ENCODE measurements around the gene SLC2A11. TPM values are rescaled to one million over a fixed set of nuclear protein-coding genes. Genes with fewer than 3 reads are reported as not detected.
"Not testable (repeated sequence)": the region's sequence is repeated elsewhere in the genome, so short reads cannot be mapped to it uniquely, and the experiment has no call there.

The SLC2A11 gene
- total RNA-seq, 1 experiment from 2014 or later: 20.6 TPM

DNA sequence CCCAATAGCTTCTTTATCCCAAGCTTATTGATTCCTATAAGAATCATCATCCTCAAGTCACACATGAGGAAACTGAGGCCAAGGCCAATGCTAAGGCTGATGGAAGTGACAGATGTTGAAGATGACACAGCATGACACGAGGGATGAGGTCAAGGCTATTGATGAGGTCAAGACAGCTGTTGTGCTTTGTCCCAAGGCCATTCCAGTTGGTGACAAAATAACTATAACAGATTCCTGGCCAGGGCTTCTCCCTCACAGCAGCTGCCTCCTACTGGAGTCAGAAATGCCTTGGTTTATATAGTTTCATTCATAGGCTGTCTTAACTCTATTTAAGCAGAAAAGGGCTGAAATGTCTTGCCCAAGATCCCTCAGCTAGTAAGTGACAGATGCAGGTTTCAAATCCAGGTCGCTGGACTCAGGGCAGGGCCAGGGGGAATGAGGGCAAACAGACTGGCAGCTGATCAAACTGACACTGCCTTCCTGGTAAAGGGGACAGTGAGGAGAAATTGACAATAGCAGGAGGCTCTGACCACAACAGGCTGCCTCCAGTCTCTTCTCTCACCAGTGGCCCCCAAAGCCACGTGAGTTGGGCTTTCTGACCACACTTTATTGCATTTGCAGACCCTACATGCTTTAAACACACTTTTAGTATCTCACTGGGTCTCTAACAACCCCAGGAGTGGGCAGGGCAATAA, 53.0 kb downstream of the SLC2A11 start:
- no peak for DNase-seq (ENCODE audit: low read depth, low spot score)
- in situ Hi-C loops (cut with HindIII; ENCODE audit: low pct_unique_long_range_greater_than_20kb, low sequenced_read_pairs): no loop called here

- in situ Hi-C loops (cut with HindIII; ENCODE audit: low pct_unique_long_range_greater_than_20kb, low sequenced_read_pairs): no loop called here
- no peak for DNase-seq (ENCODE audit: low read depth, low spot score)
Measured at GRCh38 chr22:23911318-23911980, 53.8 kb downstream of the SLC2A11 start.

- no peak for DNase-seq (ENCODE audit: low read depth, low spot score)
- in situ Hi-C loops (cut with HindIII; ENCODE audit: low pct_unique_long_range_greater_than_20kb, low sequenced_read_pairs): no loop called here
Measured at GRCh38 chr22:23912293-23912903, 54.7 kb downstream of the SLC2A11 start.

DNA sequence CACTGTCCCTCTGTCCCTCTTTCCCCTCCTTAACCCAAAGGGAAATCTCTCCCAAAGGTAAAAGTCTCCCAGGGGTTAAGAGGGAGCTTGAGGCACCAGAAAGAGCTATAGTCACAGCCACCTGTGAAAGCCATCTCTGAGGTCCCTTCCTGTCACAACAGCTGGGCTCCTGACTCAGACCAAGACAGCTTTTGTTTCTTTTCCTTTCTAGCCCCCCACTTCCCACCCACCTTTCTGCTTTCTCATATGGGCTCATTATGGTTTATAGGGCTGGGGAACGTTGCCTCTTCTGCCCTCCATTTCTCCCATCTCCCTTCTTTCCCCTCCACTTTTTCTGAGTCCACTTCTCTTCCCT, 55.6 kb downstream of the SLC2A11 start:
- in situ Hi-C loops (cut with HindIII; ENCODE audit: low pct_unique_long_range_greater_than_20kb, low sequenced_read_pairs): no loop called here
- no peak for DNase-seq (ENCODE audit: low read depth, low spot score)

- in situ Hi-C loops (cut with HindIII; ENCODE audit: low pct_unique_long_range_greater_than_20kb, low sequenced_read_pairs): no loop called here
- DNase-seq (ENCODE audit: low read depth, low spot score): peak; percentile 99
Measured at GRCh38 chr22:23913661-23914353, 56.1 kb downstream of the SLC2A11 start.

DNA sequence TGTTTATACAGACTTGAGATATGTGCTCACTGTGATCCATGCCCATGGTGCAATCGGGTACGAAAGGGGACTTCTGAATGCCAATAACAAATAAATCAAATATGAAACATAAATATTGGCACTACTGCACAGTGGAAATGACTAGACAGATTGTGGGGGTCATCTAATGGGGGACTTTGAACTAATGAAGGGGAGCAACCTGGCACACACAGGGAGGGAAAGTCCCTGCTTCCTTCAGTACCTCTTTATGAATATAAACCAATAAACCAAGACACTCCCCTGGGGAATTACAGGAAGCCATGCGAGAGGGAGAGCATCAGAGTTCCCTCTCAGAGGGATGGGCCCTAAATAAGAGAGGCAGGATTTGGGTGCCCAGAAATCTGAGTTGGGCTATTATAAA, 57.6 kb downstream of the SLC2A11 start:
- DNase-seq (ENCODE audit: low read depth, low spot score): no peak
- in situ Hi-C loops (cut with HindIII; ENCODE audit: low pct_unique_long_range_greater_than_20kb, low sequenced_read_pairs): no loop called here

DNA sequence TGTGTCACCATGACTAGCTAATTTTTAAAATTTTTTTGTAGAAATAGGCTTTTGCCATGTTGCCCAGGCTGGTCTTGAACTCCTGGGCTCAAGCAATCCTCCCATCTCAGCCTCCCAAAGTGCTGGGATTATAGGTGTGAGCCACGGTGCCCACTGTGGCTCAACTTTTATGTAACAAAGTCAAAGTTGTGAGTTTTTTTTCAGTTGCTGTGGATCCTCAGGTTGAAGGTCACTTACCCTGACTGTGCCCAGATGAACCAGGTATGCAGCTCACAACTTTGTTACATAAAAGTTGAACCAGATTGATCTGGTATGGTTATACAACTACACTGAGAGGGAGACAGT, 62.6 kb downstream of the SLC2A11 start:
- DNase-seq (ENCODE audit: low read depth, low spot score); in situ Hi-C loops (cut with HindIII; ENCODE audit: low pct_unique_long_range_greater_than_20kb, low sequenced_read_pairs): not testable (repeated sequence)

DNA sequence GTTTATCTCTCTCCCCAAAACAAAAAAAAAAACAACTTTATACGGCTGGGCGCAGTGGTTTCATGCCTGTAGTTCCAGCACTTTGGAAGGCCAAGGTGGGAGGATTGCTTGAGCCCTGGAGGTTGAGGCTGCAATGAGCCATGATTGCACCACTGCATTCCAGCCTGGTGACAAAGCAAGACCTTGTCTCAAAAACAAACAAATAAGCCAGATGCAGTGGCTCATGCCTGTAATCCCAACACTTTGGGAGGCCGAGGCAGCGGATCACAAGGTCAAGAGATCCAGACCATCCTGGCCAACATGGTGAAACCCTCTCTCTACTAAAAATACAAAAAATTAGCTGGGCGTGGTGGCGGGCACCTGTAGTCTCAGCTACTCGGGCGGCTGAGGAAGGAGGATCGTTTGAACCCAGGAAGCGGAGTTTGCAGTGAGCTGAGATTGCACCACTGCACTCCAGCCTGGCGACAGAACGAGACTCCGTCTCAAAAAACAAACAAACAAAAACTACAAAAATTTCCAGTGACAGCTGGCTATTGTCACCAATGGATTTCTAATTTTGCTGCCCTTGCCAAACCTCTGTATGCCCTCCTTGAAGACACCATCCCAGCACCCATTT, 64.0 kb downstream of the SLC2A11 start:
- in situ Hi-C loops (cut with HindIII; ENCODE audit: low pct_unique_long_range_greater_than_20kb, low sequenced_read_pairs): not testable (repeated sequence)

DNA sequence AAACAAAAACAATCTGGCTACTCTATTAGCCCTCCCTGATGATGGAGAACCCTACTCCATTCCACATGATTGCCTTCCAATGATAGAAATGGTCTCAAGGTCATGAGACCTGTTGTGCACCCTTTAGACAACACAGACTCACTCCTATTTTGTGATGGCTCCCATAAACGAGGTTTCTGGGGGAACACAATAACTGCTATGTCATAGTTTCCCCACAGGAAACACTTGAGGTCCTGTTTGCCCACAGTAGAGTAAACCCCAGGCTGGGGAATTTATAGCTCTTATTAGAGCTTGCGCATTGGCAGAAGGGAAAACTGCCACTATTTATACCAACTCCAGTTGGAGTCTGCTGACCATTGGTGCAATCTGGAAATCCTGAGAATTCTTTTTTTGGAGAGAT, 65.2 kb downstream of the SLC2A11 start:
- peak; percentile 31 for DNase-seq (ENCODE audit: low read depth, low spot score)
- in situ Hi-C loops (cut with HindIII; ENCODE audit: low pct_unique_long_range_greater_than_20kb, low sequenced_read_pairs): no loop called here

More for the DNA sequence above, 64.0 kb downstream of the SLC2A11 start:
- DNase-seq (ENCODE audit: low read depth, low spot score): not testable (repeated sequence)

DNA sequence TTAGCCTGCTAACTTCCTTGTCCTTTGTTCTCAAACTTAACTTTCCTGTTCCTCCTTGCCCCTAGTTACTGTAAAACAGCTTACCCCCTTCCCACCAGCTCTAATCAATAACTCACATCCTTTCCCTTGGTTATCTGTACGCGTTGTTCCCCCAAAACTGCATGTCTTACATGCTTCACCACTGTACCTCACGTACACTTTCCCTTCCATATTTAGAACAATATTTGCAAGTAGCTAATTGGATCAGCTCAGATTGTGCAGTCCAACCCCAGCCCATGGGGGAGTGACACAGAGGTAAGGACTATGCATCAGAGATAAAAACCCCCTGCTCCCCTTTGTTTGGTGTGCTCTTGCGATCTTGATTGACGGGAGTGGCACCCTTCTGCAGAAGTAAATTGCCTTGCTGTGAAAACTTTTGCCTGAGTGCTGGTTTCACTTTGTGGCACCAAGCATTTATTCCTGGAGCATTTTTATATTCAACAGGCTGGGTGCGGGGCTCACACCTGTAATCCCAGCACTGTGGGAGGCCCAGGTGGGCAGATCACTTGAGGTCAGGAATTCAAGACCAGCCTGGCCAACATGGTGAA, 67.4 kb downstream of the SLC2A11 start:
- in situ Hi-C loops (cut with HindIII; ENCODE audit: low pct_unique_long_range_greater_than_20kb, low sequenced_read_pairs): no loop called here
- no peak for DNase-seq (ENCODE audit: low read depth, low spot score)

DNA sequence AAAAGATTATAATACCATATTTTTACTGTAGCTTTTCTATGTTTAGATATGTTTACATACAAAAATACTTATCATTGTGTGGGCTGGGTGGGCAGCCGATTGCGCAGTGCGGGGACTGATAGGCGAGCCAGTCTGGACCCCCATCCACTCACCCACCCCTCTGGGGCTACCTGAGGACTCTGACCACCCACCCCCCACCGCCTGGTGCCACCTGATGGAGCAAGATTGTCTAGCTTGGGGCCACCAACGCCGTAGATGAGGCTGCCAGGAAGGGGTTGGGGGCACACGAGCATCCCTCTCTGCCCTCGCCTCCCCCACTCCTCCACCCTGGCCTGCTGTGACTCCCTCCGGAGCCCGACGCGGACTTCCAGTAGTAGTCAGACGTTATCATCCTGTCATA, 68.9 kb downstream of the SLC2A11 start:
- in situ Hi-C loops (cut with HindIII; ENCODE audit: low pct_unique_long_range_greater_than_20kb, low sequenced_read_pairs): no loop called here
- DNase-seq (ENCODE audit: low read depth, low spot score): no peak

Small RNAs within 50 kb of the gene (small RNA-seq; reads per million reads assigned to genes)
- 0 reads per million in 2 experiments for gene RN7SL268P

Other genes with a start within 250 kb of the SLC2A11 start
- not detected in 2 replicates for gene DRICH1, start 225.6 kb upstream of the SLC2A11 start, total RNA-seq (2014; rRNA removed; shearing (Covaris generic))
- gene RGL4, start 166.9 kb upstream of the SLC2A11 start, total RNA-seq (2014; rRNA removed; shearing (Covaris generic)): not detected in 2 replicates
- 5.2 and 5.7 TPM in 2 replicates for gene ZNF70, start 106.8 kb upstream of the SLC2A11 start, total RNA-seq (2014; rRNA removed; shearing (Covaris generic))
- not detected in 2 replicates for gene VPREB3, start 103.5 kb upstream of the SLC2A11 start, total RNA-seq (2014; rRNA removed; shearing (Covaris generic))
- not detected in 2 replicates for gene C22orf15, start 94.9 kb upstream of the SLC2A11 start, total RNA-seq (2014; rRNA removed; shearing (Covaris generic))
- 76.0 and 90.5 TPM in 2 replicates for gene CHCHD10, start 89.9 kb upstream of the SLC2A11 start, total RNA-seq (2014; rRNA removed; shearing (Covaris generic))
- 1.1 TPM in 2 replicates for gene MMP11, start 85.0 kb upstream of the SLC2A11 start, total RNA-seq (2014; rRNA removed; shearing (Covaris generic))
- gene SMARCB1, start 70.9 kb upstream of the SLC2A11 start, total RNA-seq (2014; rRNA removed; shearing (Covaris generic)): 71.1 and 78.4 TPM in 2 replicates
- 0.13 and 0.26 TPM in 2 replicates for gene DERL3, start 18.9 kb upstream of the SLC2A11 start, total RNA-seq (2014; rRNA removed; shearing (Covaris generic))
- gene MIF, start 36.5 kb downstream of the SLC2A11 start, total RNA-seq (2014; rRNA removed; shearing (Covaris generic)): 837 and 896 TPM in 2 replicates
- 1.2 TPM in 2 replicates for gene GSTT2B, start 103.3 kb downstream of the SLC2A11 start, total RNA-seq (2014; rRNA removed; shearing (Covaris generic))
- 1.6 and 1.8 TPM in 2 replicates for gene DDTL, start 109.0 kb downstream of the SLC2A11 start, total RNA-seq (2014; rRNA removed; shearing (Covaris generic))
- 397 and 481 TPM in 2 replicates for gene DDT, start 116.6 kb downstream of the SLC2A11 start, total RNA-seq (2014; rRNA removed; shearing (Covaris generic))
- gene GSTT2, start 122.3 kb downstream of the SLC2A11 start, total RNA-seq (2014; rRNA removed; shearing (Covaris generic)): not detected in 2 replicates
- not detected in 2 replicates for gene GSTT4, start 147.6 kb downstream of the SLC2A11 start, total RNA-seq (2014; rRNA removed; shearing (Covaris generic))
- gene CABIN1, start 153.4 kb downstream of the SLC2A11 start, total RNA-seq (2014; rRNA removed; shearing (Covaris generic)): 28.4 and 29.1 TPM in 2 replicates

Data from SK-MEL-5 (cell line).